SK-N-SH treated with all-trans-retinoic acid at 6 μM for 48 hours (cell line): ENCODE data around the gene SPAG9.

Experiments
- ARNTL ChIP-seq: fragments of 450-650 bp; formaldehyde crosslinking; IDR thresholded peaks from 2 replicates; pipeline ENCODE4 v1.5.0; 2020; ENCODE audit warnings: low read depth, mild to moderate bottlenecking, moderate library complexity, borderline replicate concordance
- GLIS3 ChIP-seq: fragments of 250-450 bp; sonication (Bioruptor Pico); IDR thresholded peaks from 2 replicates; pipeline ENCODE4 v1.5.0; 2020; ENCODE audit warnings: mild to moderate bottlenecking, moderate library complexity
- ISL1 ChIP-seq: fragments of 250-450 bp; sonication (Bioruptor Pico); IDR thresholded peaks from 2 replicates; pipeline ENCODE4 v2.1.2; 2022; ENCODE audit warnings: mild to moderate bottlenecking, moderate library complexity
- OSR1 ChIP-seq: fragments of 250-450 bp; sonication (Bioruptor Pico); IDR thresholded peaks from 2 replicates; pipeline ENCODE4 v1.8.0; 2022; ENCODE audit warnings: moderate library complexity, mild to moderate bottlenecking, inconsistent platforms
- RARB ChIP-seq: fragments of 250-450 bp; sonication (Bioruptor Pico); IDR thresholded peaks from 2 replicates; pipeline ENCODE4 v1.8.0; 2021; ENCODE audit warnings: mild to moderate bottlenecking, moderate library complexity
- SNAI2 ChIP-seq: fragments of 250-450 bp; sonication (Bioruptor Pico); IDR thresholded peaks from 2 replicates; pipeline ENCODE4 v1.5.0; 2020; ENCODE audit warnings: mild to moderate bottlenecking, moderate library complexity
- TOX ChIP-seq: fragments of 250-450 bp; sonication (Bioruptor Pico); IDR thresholded peaks from 2 replicates; pipeline ENCODE4 v1.8.0; 2021; ENCODE audit warnings: mild to moderate bottlenecking, moderate library complexity, borderline replicate concordance
- ZFP3 ChIP-seq: fragments of 250-450 bp; sonication (Bioruptor Pico); IDR thresholded peaks from 2 replicates; pipeline ENCODE4 v1.5.0; 2020; ENCODE audit warnings: mild to moderate bottlenecking, moderate library complexity
- ZNF565 ChIP-seq: fragments of 450-650 bp; formaldehyde crosslinking; conservative IDR thresholded peaks from 2 replicates; pipeline ENCODE4 v1.5.0; 2020; ENCODE audit warnings: low read depth, mild to moderate bottlenecking, moderate library complexity
- TF ChIP-seq, protein P1 (sequence below): fragments of 250-450 bp; sonication (Bioruptor Pico); IDR thresholded peaks from 2 replicates; pipeline ENCODE4 v1.8.0; 2020; ENCODE audit warnings: mild to moderate bottlenecking, moderate library complexity, borderline replicate concordance

DNA sequence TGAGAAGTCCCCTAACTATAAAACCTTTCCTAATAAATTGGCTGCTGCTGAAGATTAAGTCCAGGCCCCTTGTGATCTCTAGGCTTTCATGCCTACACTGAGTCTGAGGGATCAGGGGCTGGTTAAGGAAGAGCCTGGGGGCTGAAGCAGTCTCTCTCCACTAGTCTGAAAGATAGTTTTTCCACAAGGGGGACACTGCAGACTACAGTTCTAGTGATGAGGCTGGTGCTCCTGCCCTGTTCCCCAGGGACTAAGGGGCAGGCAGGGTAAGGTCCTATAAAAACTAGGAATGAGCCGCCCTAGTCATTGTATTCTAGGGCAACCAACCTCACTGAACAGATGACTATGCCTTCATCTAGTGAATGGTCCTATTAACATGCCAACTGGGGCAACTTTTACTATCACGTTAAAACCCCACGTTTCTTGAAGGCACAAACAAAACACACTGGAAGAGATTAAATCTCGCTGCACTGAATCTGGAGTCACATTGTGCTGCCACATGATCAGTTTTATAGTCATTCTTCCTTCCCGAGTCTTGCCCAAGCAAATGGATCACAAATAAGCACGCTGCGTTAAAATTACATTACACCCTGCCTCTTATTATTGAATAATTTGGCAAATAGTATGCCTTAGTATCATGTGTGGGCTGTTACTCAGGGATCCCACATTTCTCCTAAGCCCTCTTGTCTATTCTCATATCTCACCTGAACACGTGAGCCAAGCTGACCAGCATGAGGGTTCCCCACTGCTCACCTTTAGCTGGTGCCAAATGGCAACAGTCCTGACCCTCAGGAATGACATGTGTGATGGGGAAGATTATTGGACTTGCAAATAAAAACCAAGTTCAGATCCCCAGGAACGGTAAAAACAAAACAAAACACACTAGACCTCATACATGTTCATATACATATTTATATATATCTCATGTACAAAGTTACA is 159.1 kb downstream of the SPAG9 start:
- TF ChIP-seq GLIS3 (CRISPR knock-in tag) (no peak), ISL1 (no peak), TOX (CRISPR knock-in tag) (no peak), RARB (CRISPR knock-in tag) (no peak), ZFP3 (CRISPR knock-in tag) (no peak), OSR1 (no peak), ARNTL (no peak), ZNF565 (CRISPR knock-in tag) (no peak), SNAI2 (CRISPR knock-in tag) (no peak)
- TF ChIP-seq, protein P1, sequence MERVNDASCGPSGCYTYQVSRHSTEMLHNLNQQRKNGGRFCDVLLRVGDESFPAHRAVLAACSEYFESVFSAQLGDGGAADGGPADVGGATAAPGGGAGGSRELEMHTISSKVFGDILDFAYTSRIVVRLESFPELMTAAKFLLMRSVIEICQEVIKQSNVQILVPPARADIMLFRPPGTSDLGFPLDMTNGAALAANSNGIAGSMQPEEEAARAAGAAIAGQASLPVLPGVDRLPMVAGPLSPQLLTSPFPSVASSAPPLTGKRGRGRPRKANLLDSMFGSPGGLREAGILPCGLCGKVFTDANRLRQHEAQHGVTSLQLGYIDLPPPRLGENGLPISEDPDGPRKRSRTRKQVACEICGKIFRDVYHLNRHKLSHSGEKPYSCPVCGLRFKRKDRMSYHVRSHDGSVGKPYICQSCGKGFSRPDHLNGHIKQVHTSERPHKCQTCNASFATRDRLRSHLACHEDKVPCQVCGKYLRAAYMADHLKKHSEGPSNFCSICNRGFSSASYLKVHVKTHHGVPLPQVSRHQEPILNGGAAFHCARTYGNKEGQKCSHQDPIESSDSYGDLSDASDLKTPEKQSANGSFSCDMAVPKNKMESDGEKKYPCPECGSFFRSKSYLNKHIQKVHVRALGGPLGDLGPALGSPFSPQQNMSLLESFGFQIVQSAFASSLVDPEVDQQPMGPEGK = no peak
